Thyroid gland (tissue), 4 donors: Measurements from ENCODE around the gene COL5A3.

Experiments used
- CTCF ChIP-seq, 6 experiments: fragments of 200-600 bp in 3 of 6; fragments of 450-650 bp in 3 of 6; sonication (generic) in 3 of 6; IDR thresholded peaks; one replicate each; pipeline ENCODE4 v1.5.1; 2016 to 2019; ENCODE audit warnings: antibody characterized with exemption in 6 of 6, mild to moderate bottlenecking in 2 of 6, inconsistent platforms in 1 of 6, moderate library complexity in 1 of 6
- POLR2A ChIP-seq, 2 donors: fragments of 450-650 bp; IDR thresholded peaks; one replicate each; pipeline ENCODE4 v1.6.1; 2017; ENCODE audit warnings: antibody characterized with exemption in 2 of 2, mild to moderate bottlenecking in 2 of 2, moderate library complexity in 1 of 2

DNA sequence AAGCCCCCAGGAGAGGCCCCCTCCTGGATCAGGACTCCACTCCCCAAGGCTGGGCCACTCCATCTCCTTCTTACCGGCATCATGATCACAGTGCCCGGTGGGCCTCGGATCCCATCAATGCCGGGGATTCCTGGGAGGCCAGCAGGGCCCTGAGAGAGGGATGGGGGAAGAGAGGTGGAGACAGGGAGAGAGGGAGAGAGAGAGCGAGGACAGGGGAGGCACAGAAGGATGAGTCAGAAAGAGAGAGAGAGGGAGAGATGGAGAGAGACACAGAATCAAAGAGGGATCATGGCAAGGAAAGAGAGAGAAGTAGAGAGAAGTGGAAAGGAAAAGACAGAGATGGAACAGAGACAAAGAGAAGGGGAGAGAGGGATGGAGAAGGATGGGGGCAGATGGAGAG lies 13.8 kb downstream of the COL5A3 start:
- TF ChIP-seq CTCF (IDR thresholded peaks at IDR 0.05) (no peak), POLR2A (IDR thresholded peaks at IDR 0.05) (no peak)
